Activated CD4-positive, CD25-positive, alpha-beta regulatory T cell treated with anti-CD3 and anti-CD28 coated beads, Interleukin-2, amount 50 U/mL, for 16 hours (primary cell): ENCODE measurements around the gene TVP23C.
A peak's percentile ranks its signal among the peaks of the same experiment; 100 is the strongest.
"Not testable (repeated sequence)": the region's sequence is repeated elsewhere in the genome, so short reads cannot be mapped to it uniquely, and the experiment has no call there.

Experiments used
- DNase-seq: peaks from one replicate; pipeline ENCODE4 v3.0.0-alpha.2; 2020; ENCODE audit warnings: low read depth, low spot score

Gene TVP23C

DNA sequence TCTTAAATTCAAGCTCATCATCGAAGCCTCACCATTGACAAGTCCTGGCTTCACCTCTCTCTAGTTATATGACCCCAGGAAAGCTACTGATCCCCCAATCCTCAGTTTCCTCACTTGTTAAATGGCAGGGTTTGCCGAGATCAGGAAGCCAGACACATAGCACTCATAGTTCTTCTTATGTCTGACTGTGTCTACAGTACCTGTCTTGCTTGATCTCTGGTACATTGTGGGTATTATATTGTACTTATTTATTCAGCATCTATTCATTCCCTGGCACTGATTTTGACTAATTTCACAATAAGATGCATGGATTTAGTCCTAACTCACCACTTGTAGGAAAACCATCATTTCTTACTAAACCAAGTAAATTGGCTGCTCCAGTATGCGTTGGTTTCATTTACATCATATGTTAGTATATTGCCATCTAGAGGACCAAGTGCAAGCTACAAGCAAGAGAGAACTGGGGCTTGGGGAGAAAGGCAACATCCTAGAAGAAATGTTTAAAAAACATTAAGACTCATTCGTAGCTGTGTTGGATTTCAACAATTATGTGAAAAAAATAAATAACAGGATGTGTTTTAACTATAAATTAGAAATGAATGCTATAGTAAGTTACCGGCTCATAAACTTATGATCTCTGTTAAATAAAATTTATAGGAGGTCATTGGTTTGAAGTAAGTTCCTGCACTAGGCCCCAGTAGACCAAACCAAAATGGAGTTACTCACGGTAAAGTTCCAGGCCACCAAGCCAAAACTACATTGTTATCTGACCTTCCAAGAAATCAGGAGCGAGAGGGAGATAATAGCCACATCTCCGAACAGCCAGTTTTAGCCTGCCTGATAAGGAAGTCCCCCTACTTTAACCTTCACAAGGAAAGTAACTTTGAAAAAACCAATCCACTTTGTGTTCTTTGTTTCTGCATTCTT, 36.7 kb downstream of the TVP23C start:
- not testable (repeated sequence) for DNase-seq

DNA sequence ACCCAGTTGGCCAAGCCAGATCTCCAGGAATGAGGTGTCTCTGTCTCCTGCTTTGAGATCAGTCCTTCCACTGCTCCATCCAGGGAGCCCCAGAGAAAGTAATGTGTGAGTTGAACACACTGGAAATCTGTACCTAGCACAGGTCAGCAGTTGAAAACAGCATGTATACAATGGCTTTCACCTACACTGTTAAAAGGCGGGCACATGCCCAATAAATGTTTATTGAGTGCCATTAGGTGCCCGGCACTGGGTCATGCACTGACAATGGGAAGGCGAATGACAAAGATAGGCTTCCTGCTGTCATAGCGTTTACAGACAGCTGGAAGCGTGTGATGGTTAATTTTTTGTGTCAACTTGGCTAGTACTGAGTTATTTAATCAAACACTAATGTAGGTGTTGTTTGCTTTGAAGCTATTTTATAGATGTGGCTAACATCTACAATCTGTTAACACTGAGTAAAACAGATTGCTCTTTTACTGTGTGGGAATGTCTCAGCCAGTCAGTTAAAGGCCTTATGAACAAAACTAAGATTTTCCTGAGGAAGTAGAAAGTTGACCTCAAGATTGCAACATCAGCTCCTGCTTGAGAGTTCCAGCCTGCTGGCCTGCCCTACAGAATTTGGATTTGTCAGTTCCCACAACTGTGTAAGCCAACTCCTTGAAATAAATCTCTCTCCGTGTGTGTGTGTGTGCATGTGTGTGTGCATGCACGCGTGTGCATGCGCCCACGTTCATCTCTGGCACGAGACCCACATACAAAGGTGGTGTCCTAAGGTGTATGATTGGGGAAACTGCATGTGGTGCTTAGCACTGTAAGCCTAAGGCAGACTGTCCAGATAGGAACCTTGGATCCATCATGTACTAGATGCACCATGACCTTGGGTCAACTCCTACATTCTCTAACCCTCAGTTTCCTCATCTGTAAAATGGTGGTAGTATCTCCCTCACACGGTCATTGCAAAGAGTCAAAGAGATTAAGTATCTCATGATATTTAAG, 38.0 kb downstream of the TVP23C start:
- not testable (repeated sequence) for DNase-seq

DNA sequence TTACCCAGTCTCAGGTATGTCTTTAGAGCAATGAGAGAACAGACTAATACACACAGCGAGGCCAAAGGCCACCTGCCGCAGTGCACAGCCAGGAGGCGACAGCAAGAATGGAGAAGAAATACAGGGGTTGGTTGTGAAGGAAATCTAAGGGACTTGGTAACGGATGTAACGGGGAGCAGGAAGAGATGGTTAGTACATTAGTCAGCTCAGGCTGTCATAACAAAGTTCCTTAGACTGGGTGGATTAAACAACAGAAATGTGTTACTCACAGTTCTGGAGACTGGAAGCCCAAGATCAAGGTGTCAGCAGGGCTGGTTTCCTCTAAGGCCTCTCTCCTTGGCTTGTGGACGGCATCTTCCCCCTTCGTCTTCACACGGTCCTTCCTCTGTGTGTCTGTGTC, 47.1 kb downstream of the TVP23C start:
- no peak for DNase-seq

DNA sequence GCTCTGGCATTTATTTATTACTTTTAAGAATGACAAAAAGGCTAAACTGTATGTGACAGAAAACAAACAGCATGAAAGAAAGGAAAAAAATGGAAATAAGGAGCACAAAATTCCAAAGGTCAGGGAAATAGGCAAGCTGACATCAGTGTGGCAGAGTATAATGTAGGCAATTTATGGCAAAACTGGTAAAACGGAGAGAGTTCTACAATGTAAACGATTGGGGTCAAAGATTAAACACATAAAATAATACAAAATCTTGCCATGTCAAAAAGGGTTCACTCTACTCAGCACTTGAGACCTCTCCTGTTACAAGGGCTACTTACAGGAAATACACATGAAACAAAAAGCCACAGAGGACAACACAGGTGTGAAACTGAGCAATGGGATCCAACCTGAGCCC, 48.8 kb downstream of the TVP23C start:
- no peak for DNase-seq

DNA sequence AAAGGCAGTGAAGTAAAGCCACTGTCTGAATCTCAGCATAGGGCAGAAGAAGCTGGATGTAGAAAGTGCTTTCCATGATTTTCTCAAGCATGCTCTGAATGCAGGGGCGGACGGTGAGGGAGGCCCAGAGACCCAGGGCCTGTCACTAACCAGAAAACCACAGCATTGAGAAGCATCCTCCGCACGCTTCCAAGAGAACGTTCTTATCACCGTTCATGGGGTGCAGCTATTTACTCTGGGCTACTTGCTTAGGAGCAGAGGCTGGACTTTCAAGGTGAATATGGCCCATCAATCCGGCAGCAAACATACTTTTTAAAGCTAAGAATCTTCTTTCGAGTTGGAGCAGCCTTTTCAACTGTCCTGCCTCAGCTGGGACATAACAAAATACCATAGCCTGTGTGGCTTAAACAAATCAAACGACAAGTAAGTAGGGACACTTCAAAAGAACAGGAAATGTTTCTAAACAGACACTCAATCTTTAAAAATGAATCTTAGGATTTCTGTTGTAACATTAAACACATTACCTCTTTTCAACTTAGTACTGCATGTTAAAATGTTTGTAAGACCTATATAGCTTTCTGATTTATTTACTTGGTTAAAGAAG, 49.3 kb downstream of the TVP23C start:
- DNase-seq, result no peak

DNA sequence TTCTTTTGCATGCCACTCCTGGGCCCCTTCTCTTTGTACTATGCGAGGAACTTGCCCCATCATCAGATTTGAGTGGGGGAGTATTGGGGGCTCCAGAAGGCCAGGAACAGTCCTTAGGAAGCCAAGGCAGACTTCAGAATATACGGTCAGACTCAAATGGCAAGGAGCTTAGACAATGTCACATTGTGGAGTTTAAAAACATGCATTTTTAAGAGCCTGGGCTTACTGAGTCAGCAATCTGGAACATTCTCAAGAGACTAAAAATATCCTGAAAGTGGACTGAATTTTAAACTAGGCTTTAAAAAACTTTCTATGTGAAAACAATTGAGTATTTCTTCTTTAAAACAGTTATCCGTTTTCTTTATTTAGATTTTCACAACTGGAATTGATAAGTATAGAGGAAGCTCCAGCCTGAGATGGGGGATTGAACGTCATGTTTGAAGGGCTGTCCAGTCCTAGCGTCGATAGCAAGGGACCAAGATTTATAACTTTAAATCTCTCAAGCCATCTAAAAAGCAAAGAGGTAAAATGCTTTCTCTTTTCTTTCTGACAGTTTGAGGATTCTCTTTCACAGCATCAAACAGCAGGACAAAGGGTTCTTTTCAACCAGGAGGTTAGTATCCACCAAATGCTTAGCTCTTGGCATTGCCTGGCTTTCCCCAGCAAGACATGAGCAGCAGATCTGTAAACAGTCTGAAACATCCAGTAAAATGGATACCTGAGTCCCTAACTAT, 50.1 kb downstream of the TVP23C start:
- DNase-seq, result no peak

DNA sequence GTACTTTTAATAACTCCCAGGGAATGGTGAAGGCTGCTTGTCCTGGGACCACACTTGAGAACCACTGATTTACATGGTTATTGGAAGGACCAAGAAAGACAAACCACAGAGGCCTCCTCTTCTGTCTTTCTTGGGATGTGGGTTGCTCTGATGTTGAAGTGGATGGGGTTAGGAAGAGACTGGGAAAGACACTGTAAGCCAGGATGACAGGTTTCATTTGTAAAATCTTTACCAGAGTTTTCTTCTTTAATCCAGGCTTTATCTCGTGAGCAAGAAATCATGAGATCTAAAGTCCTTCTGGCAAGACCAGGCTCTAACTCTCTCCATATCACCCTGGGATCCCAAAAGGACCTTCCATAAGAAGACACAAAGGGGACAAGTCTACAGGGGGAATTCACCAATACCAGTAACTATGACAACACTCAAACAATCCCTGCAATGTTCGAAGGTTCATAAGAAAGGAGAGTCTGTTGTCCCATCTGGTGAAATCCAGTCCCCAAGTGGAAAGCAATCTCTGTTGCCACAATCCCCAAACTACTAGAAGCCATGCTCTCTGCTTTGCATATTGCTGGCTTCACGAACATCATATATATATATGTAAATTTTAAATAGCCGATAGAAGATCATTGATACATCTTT, 51.1 kb downstream of the TVP23C start:
- no peak for DNase-seq

DNA sequence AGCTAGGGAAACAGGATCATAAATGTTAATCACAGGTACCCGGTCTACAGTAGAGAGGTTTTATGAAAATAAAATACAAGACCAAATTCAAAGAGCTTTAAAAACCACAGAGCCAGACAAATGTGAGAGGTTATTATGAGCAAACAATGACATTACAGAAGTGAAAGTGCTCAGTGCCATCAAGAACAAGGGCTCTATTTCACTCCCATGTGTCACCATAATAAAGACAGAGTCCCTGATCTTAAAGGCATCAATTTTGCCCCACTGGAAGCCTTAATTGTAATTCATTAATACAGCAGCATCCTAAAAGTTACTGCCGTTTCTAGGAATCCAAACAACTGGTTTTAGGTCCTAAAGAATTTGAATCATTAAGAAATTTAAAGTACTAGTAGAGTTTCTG, 52.1 kb downstream of the TVP23C start:
- DNase-seq, result no peak

DNA sequence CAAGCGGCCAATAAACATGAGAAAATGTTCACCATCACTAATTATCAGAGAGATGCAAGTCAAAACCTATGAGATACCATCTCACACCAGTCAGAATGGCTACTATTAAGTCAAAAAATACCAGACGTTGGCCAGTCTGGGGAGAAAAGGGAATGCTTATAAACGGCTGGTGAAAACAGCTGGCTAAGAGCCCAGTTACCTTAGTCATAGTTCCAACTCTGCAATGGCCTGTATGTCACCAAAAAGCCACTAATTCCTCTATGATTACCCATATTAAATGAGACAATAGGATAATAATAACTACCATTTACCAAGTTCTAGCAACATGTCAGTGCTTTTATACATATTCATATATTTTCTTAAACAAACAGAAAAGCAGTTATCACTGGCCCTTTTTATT, 52.9 kb downstream of the TVP23C start:
- DNase-seq, result no peak

DNA sequence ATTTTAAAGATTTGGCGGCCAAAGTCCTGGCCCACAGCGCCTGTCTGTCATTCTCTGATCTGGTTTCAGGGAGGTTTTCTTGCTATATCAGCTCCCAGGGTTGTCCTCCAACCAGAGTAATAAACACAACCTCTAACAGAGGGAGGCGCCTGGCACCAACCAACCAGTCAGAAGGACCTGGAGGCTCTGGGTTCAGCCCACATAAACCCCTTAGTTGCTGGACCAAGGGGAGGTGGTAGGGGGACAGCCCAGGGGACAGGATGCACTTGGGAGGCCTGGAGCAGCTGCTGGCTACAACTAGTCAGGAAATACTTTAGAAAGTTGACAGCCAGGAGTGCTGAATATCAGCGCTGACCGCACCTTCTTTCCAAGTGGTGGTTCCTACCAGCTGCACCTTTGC, 54.2 kb downstream of the TVP23C start:
- DNase-seq, result no peak

DNA sequence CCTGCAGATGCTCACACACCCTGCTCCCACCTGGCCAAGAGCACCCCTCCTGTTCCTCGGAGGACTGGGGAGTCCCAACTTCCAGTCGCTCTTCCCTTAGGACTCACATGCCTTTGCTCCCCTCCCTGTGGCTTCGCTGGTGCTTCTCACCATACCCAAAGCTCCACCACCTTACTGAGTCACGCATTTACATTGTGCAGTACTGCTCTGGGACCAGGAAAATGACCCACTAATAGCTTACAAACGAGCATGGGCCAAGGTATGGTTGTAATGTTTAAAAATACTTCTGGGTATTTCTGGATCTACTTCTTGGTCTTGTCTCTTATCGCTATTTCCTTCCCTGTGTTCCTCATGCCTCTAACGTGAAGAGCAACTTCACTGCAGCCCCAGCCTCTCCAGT, 54.8 kb downstream of the TVP23C start:
- no peak for DNase-seq

DNA sequence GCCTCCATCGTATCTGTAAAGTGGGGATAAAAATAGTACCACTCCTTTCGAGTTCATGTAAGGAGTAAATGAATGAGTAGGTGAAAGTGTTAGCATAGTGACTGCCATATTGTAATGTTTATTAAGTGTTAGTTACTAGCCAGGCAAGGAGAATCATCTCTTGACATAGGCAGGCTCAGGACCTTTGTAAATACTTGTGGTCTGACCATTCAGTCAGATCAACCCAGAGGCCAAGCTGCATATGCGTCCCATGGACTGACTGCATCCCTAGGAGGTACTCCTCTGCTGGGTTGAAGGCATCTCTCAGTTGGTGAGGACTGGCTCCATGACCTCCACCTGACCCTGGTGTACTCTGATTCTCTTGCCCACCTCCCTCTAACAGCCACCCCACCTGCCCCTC, 55.4 kb downstream of the TVP23C start:
- no peak for DNase-seq

DNA sequence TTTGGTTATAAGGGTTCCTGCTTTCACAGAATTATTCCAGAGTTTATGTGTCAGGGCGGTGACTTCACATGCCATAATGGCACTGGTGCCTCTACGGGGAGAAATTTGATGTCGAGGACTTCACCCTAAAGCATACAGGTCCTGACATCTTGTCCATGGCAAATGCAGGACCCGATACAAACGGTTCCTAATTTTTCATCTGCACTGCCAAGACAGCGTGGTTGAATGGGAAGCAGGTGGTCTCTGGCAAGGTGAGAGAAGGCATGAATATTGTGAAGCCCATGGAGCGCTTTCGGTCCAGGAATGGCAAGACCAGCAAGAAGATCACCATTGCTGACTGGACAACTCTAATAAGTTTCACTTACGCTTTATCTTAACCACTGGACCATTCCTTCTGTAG, 56.3 kb downstream of the TVP23C start:
- no peak for DNase-seq

DNA sequence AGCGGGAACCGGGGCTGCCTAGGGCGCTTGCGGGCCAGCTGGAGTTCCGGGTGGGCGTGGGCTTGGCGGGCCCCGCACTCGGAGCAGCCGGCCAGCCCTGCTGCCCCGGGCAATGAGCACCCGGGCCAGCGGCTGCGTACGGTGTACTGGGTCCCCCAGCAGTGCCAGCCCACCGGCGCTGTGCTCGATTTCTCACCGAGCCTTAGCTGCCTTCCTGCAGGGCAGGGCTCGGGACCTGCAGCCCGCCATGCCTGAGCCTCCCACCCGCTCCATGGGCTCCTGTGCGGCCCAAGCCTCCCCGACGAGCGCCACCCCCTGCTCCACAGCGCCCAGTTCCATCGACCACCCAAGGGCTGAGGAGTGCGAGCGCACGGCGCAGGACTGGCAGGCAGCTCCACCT, 57.6 kb downstream of the TVP23C start:
- DNase-seq, result not testable (repeated sequence)

DNA sequence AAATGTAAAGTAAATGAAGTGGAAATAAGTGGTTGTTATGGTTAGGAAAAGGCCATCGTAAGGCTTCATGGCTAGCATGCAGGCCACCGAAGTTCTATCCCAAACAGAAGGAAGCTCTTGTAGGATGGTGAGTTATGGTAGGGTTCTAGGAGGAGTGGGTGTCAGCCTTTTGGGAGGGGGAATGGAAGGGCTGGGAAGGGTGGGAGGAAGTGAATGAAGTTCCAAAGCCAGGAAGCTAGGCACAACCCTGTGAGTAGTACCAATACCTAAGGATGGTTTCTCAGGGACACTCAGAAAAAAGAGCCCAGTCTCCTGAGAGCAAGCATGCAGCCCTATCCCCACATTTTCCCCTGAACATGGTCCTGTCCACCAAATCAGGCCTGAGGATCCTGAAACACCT, 59.6 kb downstream of the TVP23C start:
- no peak for DNase-seq

DNA sequence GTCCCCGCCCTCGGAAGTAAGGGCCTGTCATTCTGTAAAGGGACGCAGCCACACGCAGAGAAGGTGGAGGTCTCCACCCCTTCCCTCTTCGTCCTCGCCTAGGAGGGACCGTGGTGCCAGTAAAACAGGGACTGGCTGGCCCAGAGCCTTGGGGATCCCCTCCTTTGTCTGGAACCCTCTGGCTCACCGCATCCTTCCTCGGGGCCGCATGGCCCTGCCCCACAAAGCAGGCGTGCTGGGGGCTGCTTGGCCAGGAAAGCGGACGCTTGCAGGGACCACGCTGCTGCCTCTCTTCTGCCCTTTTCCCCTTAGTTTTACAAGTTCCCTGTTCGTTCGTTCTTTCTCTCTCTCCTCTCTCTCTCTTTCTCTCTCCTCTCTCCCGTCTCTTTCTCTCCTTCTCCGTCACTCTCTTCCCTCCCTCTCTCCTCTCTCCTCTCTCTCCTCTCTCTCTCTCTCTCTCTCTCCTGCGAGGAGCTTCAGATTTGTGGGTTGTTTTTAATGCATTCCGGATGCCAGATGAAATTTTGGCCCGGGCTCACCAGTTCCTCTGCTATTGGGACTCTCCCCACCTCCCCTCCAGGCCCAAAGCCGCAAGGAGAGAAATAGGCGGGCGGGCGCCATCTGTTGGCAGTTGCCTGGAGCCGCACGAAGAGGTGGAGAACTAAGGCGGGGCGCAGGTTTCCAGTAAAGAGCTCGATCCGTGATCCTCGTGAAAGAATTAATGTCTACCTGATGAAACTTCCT, 60.7 kb downstream of the TVP23C start:
- peak; percentile 39 for DNase-seq

DNA sequence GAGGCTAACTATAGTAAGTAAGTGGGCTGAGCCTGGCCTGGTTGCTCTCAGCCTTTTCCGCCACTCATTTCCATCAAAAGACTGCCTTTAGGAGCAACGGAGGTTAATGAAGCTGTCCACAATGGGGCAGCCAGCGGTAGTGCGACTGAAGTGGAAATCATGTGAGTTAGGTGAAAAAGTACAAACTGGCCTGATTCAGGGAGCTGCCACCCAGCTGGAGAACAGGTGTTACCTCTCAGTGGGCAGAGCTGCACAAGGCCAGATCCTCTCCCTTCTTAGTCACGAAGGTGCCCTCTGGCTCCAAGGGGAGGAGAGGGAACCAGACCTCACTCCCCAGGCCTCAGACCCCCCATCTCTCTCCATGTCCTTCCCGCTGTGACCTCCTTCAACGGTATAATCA, 61.5 kb downstream of the TVP23C start:
- DNase-seq, result no peak

DNA sequence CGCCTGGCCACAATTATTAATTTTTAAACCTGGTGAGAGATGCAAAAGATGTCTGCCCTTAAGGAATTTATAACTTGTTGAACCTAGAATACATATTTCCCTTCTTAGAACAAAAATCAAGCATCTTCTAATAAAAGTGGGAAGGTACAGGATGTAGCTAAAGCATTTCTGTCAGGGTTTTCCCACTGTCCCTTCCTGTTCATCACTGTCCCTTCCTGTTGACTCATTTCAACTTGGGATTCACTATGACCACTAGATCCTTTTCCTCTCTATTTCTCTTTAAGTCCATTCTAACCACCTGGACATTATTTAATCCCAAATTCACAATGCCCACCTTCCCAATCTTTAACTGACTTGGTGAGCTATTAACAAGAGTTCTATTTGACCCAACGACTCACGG, 62.0 kb downstream of the TVP23C start:
- no peak for DNase-seq

DNA sequence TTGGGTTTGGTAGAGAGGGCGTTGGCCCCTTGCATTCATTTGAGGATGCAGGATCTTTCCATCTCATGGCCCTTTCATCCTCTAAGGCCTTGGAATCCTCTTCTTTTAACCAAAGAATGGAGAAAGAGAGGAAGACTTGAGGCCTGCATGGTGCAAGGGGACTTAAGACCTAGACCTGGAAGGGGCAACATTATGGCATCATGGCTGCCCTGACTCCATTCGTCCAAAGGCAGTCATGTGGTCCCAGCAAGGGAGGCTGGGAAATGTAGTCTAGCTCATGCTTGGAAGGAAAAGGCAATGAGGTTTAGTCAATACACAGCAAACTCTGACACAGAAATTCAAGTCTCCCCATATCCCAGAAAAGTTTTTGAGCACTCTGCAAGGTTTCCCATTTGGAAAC, 65.2 kb downstream of the TVP23C start:
- DNase-seq, result no peak
